CD4-positive, alpha-beta T cell treated with Interleukin-1 beta for 1 hour (primary cell): ENCODE data around the gene LNX1.

Experiments
- DNase-seq, 2 donors: peaks; one replicate each; pipeline ENCODE4 v3.0.0-alpha.2; 2020 to 2022

The LNX1 gene

GRCh38 chr4:53571936-53572599 is 19.2 kb downstream of the LNX1 start:
- DNase-seq, result no peak

- no peak for DNase-seq
These were observed 27.5 kb downstream of the LNX1 start for GRCh38 chr4:53563824-53564223.

GRCh38 chr4:53562409-53562808 is 28.9 kb downstream of the LNX1 start:
- no peak for DNase-seq

- DNase-seq, result no peak
These were observed 32.2 kb downstream of the LNX1 start for GRCh38 chr4:53559021-53559620.

GRCh38 chr4:53558065-53558801 is 33.1 kb downstream of the LNX1 start:
- DNase-seq, result no peak

- DNase-seq, result no peak
These were observed 33.6 kb downstream of the LNX1 start for GRCh38 chr4:53557669-53558064.

- no peak for DNase-seq
These were observed 34.6 kb downstream of the LNX1 start for GRCh38 chr4:53556651-53557050.

GRCh38 chr4:53553486-53554210 is 37.6 kb downstream of the LNX1 start:
- no peak for DNase-seq

- no peak for DNase-seq
These were observed 38.6 kb downstream of the LNX1 start for GRCh38 chr4:53552711-53553110.

GRCh38 chr4:53551958-53552357 is 39.3 kb downstream of the LNX1 start:
- DNase-seq, result no peak

GRCh38 chr4:53551281-53551864 is 39.9 kb downstream of the LNX1 start:
- no peak for DNase-seq

- no peak for DNase-seq
These were observed 42.6 kb downstream of the LNX1 start for GRCh38 chr4:53548662-53549061.

GRCh38 chr4:53547983-53548382 is 43.3 kb downstream of the LNX1 start:
- no peak for DNase-seq

GRCh38 chr4:53545942-53546581 is 45.2 kb downstream of the LNX1 start:
- no peak for DNase-seq

GRCh38 chr4:53545273-53545672 is 46.0 kb downstream of the LNX1 start:
- no peak for DNase-seq

GRCh38 chr4:53543561-53543960 is 47.7 kb downstream of the LNX1 start:
- no peak for DNase-seq

GRCh38 chr4:53541577-53542206 is 49.6 kb downstream of the LNX1 start:
- DNase-seq, result no peak

GRCh38 chr4:53538756-53539155 is 52.5 kb downstream of the LNX1 start:
- DNase-seq, result no peak

GRCh38 chr4:53537606-53538005 is 53.7 kb downstream of the LNX1 start:
- DNase-seq, result no peak

GRCh38 chr4:53536328-53536727 is 55.0 kb downstream of the LNX1 start:
- DNase-seq, result no peak

GRCh38 chr4:53535567-53535966 is 55.7 kb downstream of the LNX1 start:
- no peak for DNase-seq

- no peak for DNase-seq
These were observed 56.6 kb downstream of the LNX1 start for GRCh38 chr4:53534684-53535083.
